Endometrial microvascular endothelial cells (primary cell): ENCODE data around the gene APBB2. TPM values are rescaled to one million over a fixed set of nuclear protein-coding genes. Genes with fewer than 3 reads are reported as not detected.

ENCODE experiments used
- in situ Hi-C: cut with HindIII; loops from 2 replicates; pipeline ENCODE4 v1.10.0; 2017; ENCODE audit warnings: low sequenced_read_pairs, low pct_unique_long_range_greater_than_20kb; ENCODE audit errors: inconsistent ontology term
- total RNA-seq: library from RNA; depleted of rRNA; stranded (reverse); fragments of >200 nt; gene quantifications from one replicate; pipeline ENCODE4 v1.2.3, GENCODE V29; 2015; ENCODE audit errors: inconsistent ontology term

The APBB2 gene
- total RNA-seq = 136 TPM

GRCh38 chr4:41214136-41214824 is at the start of gene APBB2:
TSS of gene APBB2 (minus strand) at chr4:41214542. CDS start at chr4:41033254, 181,288 bp downstream.
- in situ Hi-C loops = loop anchor here (25.0 kb wide), 1 partner anchor 277 kb away; no protein-coding TSS in a partner anchor

- in situ Hi-C loops = no loop called here
These were observed 47.9 kb upstream of the APBB2 start for GRCh38 chr4:41262198-41262597.

- in situ Hi-C loops = no loop called here
These were observed 45.9 kb upstream of the APBB2 start for GRCh38 chr4:41260116-41260733.

GRCh38 chr4:41258783-41259182 is 44.4 kb upstream of the APBB2 start:
- in situ Hi-C loops = no loop called here

GRCh38 chr4:41257906-41258305 is 43.6 kb upstream of the APBB2 start:
- in situ Hi-C loops = no loop called here

- in situ Hi-C loops = no loop called here
These were observed 43.0 kb upstream of the APBB2 start for GRCh38 chr4:41257257-41257901.

GRCh38 chr4:41256740-41257256 is 42.5 kb upstream of the APBB2 start, which contains the start of gene UCHL1:
TSS of gene UCHL1 (plus strand) at chr4:41256928. CDS start at chr4:41256977, 49 bp downstream.
- in situ Hi-C loops = no loop called here

GRCh38 chr4:41256131-41256739 is 41.9 kb upstream of the APBB2 start:
- in situ Hi-C loops = no loop called here

GRCh38 chr4:41245983-41246382 is 31.6 kb upstream of the APBB2 start:
- in situ Hi-C loops = no loop called here

GRCh38 chr4:41241919-41242318 is 27.6 kb upstream of the APBB2 start:
- in situ Hi-C loops = no loop called here

- in situ Hi-C loops = no loop called here
These were observed 22.2 kb upstream of the APBB2 start for GRCh38 chr4:41236508-41236907.

GRCh38 chr4:41236032-41236431 is 21.7 kb upstream of the APBB2 start:
- in situ Hi-C loops = no loop called here

- in situ Hi-C loops = no loop called here
These were observed 18.5 kb upstream of the APBB2 start for GRCh38 chr4:41232856-41233255.

GRCh38 chr4:41232406-41232805 is 18.1 kb upstream of the APBB2 start:
- in situ Hi-C loops = no loop called here

- in situ Hi-C loops = no loop called here
These were observed 13.6 kb upstream of the APBB2 start for GRCh38 chr4:41227902-41228301.

GRCh38 chr4:41221850-41222645 is 7.7 kb upstream of the APBB2 start:
- in situ Hi-C loops = loop anchor here (25.0 kb wide), 1 partner anchor 285 kb away; no protein-coding TSS in a partner anchor

- in situ Hi-C loops = loop anchor here (25.0 kb wide), 1 partner anchor 282 kb away; no protein-coding TSS in a partner anchor
These were observed 5.1 kb upstream of the APBB2 start for GRCh38 chr4:41219421-41219950.

- in situ Hi-C loops = loop anchor here (25.0 kb wide), 1 partner anchor 281 kb away; no protein-coding TSS in a partner anchor
These were observed 4.4 kb upstream of the APBB2 start for GRCh38 chr4:41218703-41219102.
